Suppressor macrophage treated with lipopolysaccharide for 4 hours (primary cell): ENCODE results near the gene PGRMC1.
"Not testable (repeated sequence)": the region's sequence is repeated elsewhere in the genome, so short reads cannot be mapped to it uniquely, and the experiment has no call there.

Experiments
- DNase-seq: peaks from one replicate; pipeline ENCODE4 v3.0.0-alpha.2; 2020

Gene PGRMC1

DNA sequence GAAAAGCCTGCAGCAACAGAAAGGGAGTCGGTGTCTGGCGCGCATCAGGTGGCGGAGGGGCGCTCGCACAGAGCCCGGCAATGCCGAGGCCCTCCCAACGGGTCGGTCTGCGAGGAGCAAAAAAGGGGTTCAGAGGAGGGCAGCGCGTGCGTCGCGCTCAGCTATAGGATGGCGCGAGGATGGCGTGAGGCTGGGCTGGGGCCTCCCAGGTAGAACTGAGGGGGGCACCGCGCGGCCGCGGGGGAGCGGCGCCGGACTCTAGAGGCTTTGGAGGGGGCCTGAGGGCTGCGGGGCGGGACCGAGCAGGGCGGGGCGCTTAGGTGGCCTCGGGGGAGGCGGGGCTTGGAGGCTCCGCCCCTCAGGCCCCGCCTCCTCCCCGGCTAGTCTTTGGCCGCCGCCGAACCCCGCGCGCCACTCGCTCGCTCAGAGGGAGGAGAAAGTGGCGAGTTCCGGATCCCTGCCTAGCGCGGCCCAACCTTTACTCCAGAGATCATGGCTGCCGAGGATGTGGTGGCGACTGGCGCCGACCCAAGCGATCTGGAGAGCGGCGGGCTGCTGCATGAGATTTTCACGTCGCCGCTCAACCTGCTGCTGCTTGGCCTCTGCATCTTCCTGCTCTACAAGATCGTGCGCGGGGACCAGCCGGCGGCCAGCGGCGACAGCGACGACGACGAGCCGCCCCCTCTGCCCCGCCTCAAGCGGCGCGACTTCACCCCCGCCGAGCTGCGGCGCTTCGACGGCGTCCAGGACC, at the start of gene PGRMC1:
Gene PGRMC1 (plus strand): TSS at position 414 of the 751 bp plus-strand sequence. CDS start 79 bp downstream, at position 493.
- peak; percentile 86 for DNase-seq

DNA sequence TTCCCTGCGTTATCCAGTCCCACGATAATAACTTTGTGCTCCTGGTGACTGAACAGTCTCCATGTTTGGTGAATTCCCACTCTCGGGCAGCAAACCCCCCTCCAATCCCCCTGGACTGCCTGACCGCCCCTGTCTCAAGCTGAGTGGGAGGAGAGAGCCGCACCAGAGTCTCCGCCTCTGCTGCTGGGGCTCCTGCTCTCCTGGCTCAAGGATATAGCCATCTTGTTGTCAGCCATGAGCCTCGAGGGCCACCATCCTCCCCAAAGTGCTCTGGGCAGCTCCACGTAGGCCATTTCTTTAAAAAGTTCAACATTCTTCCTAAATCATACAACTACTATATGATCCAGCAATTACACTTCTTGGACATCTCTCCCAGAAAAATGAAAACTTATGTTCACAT, 49.3 kb upstream of the PGRMC1 start:
- no peak for DNase-seq

DNA sequence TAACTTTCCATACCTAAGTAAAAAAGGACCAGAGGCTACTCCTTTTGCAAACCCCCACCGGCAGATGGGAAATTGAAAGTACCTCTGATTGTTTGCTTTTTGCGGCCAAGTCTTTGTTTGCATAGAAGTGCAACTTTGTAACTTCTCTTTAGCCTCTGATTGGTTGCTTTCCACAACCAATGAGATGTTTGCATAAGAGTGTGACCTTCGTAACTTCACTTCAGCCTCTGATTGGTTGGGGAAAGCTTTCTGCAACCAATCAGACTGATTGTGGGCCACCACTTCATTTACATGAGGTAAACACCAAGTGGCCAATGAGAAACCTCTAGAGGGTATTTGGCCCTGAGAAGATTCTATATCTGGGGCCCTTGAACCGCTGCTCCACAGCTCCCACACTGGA, 48.8 kb upstream of the PGRMC1 start:
- DNase-seq, result no peak

DNA sequence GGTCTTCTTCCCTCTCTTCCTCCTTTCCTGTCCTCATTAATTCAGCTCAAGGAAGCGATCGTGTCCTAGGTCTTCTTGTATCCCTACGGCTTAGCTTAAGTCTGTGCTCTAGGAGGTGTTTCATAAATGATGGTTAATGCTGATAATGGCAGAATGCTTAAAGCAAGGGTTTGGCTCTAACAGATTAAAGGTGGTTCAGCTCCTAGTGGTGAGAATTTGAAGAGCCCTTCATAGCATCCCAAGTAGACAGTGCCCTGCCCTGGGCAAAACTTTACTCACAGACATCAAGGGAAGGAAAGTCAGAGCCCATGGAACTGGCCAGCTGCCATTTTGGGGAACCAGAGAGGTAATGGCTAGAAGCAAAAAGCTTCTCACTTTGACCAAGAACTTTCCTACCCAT, 47.0 kb upstream of the PGRMC1 start:
- DNase-seq, result no peak

DNA sequence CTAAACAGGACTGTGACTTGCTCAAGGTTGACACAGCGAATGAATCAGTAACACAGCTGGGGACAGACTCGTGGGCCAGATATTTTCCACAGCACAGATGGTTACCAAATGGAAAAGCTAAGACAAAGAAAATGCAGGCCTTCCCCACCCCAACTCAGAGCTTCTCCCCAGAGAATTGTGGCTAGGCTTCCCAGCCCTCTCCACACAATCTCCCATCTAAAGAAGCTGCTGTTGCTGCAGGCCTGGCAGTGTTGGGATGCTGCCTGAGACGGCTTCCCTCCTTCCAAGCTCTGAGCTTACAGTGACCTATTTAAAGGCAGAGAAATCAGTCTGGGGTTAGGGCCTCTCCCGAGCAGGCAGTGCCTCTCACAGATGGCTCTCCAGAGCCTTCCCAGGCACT, 46.5 kb upstream of the PGRMC1 start:
- no peak for DNase-seq

DNA sequence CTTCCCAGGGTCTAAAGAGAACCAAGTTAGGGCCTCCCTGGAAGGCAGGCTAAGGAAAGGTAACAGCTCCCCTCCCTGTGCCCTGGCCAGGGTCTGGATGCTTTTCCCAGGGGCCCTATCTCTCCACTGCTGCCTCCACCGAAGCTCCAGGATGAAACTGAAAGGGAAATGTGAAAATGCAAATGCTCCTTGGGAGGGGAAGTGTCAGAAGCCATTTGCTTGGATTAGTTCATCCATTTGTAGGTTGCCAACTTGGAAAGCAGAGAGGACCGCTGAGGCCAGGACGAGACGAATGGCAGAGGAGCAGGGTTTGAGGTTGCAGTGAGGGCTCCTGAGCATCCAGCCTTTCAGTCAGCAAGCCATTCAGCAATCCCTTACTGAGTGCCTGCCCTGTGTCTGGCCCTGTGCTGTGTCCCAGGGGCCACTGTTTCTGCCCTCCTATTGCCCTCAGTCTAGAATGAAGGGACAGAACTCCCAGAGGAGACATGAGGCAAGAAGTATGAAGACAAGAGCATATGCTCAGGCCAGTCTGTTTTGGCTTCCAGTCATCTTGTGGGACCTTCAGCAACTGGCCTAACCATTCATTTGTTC, 45.9 kb upstream of the PGRMC1 start:
- no peak for DNase-seq

DNA sequence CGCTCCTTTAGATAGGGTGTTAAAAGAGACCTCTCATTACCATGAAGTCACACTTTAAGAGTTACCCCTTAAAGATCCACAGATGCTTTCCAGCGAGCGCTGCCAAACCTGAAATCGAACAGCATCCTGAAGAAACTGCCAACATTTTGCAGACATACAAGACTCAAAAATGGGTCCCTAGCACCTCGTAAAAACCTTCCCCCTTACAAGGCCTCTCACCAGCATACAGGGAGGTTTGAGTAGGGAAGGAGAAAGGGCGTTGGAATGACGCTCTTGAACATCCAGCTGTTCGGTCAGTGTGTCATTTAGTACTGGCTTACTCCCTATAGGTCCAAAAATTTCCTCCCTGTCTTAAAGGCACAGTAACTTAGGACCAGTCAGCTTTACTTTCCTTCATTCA, 45.3 kb upstream of the PGRMC1 start:
- DNase-seq, result no peak

DNA sequence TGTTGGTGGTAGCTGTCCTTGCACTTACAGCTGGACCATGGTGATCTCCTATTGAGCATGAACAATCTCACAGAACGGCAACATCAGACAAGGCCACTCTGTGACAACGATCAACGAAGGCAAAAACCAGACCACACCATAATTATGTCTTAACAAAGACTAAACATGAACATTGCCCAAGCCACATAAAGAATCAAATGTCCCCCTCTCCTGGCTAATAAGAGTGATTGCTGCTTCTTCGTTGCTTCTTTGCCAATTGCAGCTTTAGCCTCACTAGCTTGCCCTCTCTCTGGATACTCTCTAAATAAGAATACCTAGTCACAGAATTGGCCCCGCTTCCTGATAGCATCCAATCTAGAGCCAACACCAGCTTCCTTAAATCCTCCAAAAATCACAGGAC, 41.5 kb upstream of the PGRMC1 start:
- peak; percentile 9 for DNase-seq

DNA sequence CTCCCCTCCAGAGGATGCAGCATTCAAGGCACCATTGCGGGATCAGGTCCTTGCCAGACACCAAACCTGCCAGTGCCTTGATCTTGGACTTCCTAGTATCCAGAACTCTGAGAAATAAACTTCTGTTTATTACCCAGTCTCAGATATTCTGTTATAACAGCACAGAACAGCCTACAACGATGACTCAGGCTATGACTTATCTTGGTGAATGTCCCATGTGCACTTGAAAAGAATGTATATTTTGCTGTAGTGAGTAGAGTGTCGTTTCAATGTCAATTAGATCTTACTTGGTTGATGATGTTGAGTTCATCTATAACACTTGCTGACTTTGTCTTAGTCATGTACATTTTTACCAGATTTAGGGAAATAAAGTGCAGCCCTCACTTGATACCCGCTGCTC, 34.5 kb upstream of the PGRMC1 start:
- DNase-seq, result no peak

DNA sequence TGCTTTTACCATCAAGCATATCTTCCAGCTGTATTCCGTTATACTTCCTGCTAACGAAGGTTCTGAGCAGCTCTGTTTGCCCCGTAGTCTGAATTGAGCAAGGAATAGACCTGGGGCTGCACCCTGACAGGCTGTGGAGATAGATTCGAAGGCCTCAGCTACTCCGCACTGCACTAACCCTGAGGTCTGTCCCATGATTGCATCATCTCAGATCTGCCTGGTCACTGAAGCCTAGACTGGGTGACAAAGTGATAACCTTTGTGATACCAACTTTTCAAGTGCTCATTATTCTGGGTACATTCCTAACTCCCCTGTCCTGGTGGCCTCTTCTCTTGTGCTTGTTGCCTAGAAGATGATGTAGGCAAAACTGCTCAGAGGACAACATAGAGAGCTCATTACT, 29.9 kb upstream of the PGRMC1 start:
- no peak for DNase-seq

DNA sequence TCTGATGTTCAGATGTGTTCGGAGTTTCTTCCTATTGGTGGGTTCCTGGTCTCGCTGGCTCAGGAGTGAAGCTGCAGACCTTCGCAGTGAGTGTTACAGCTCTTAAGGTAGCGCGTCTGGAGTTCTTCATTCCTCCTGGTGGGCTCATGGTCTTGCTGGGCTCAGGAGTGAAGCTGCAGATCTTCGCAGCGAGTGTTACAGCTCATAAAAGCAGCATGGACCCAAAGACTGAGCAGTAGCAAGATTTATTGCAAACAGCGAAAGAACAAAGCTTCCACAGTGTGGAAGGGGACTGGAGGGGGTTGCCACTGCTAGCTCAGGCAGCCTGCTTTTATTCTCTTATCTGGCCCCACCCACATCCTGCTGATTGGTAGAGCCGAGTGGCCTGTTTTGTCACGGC, 28.6 kb upstream of the PGRMC1 start:
- DNase-seq, result not testable (repeated sequence)

DNA sequence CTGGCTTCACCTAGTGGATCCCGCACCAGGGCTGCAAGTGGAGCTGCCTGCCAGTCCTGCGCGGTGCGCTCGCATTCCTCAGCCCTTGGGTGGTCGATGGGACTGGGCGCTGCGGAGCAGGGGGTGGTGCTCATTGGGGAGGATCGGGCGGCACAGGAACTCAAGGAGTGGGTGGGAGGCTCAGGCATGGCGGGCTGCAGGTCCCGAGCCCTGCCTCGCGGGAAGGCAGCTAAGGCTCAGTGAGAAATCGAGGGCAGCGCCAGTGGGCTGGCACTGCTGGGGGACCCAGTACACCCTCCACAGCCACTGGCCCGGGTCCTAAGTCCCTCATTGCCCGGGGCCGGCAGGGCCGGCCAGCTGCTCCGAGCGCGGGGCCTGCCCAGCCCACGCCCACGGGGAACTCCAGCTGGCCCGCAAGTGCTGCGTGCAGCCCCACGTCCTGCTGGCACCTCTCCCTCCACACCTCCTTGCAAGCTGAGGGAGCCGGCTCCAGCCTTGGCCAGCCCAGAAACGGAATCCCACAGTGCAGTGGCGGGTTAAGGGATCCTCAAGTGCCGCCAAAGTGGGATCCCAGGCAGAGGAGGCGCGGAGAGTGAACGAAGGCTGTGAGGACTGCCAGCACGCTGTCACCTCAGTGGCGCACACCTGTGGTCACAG, 27.6 kb upstream of the PGRMC1 start:
- DNase-seq, result no peak

DNA sequence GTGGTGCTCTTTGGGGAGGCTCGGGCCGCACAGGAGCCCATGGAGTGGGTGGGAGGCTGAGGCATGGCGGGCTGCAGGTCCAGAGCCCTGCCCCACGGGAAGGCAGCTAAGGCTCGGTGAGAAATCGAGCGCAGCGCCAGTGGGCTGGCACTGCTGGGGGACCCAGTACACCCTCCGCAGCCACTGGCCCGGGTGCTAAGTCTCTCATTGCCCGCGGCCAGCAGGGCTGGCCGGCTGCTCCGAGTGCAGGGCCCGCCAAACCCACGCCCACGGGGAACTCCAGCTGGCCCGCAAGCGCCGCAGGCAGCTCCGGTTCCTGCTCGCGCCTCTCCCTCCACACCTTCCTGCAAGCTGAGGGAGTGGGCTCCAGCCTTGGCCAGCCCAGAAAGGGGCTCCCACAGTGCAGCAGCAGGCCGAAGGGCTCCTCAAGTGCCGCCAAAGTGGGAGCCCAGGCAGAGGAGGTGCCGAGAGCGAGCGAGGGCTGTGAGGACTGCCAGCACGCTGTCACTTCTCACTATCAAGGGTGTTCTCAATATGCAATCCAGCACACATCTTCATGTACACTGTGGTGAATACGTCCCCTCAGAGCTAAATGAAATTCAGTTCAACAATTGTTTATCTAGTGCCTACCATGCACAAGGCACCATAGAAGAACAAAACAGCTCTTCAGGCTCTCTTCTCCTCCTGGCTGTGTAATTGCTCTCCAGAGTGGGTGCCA, 25.0 kb upstream of the PGRMC1 start:
- not testable (repeated sequence) for DNase-seq

DNA sequence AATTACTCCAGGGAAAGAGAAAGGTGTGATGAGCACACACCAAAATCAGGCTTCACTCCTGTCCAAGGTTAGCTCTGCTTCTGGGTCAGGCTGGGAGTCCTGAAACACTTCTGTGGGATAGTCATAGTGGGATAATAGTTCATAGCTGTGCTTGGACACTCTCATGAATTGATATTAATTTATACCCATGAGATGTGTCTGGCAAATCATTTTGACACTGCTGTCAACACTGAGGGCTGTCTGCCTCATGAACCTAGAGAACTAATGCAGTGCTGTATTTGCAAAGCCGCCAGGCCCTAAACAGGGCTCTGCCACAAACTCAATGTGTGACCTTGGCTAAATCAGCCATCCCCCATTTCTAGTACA, 24.5 kb upstream of the PGRMC1 start:
- no peak for DNase-seq

DNA sequence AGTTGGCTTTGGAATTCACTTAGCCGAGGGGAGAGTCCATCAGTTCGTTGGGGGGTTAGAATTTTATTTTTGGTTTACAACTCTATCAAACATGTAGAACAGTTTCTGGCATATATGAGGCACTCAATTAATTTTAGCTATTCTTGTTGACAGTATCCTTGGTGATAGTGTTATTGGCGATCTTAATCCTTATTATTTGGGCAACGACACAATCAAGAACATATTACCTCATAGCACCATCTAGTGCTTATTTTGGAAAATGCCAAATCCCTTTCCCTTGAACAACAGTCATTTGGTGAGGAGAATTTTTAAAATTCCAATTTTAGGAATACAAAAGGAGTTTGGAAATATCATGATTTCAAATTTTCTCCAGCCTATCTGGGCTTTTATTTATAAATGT, 17.9 kb upstream of the PGRMC1 start:
- peak; percentile 26 for DNase-seq

DNA sequence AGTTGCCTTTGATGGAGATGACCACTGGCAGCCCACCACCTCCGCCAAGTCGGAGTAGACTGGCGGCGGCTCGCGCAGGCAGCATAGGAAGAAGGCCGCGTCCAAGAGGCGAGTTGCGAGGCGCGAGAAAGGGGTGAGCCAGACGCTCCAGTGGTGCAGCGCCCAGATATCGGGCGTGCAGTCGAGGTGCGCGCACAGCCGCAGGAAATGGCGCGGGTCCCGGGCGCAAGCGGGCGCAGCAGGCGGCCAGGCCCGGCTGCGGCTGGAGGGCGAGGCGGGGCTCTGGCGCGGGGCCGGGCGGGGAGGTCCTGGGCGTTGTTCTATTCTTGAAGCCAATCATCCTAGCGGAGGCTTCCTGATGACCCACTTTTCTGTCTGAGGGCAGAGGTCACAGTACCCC, 13.2 kb upstream of the PGRMC1 start:
- DNase-seq, result no peak

DNA sequence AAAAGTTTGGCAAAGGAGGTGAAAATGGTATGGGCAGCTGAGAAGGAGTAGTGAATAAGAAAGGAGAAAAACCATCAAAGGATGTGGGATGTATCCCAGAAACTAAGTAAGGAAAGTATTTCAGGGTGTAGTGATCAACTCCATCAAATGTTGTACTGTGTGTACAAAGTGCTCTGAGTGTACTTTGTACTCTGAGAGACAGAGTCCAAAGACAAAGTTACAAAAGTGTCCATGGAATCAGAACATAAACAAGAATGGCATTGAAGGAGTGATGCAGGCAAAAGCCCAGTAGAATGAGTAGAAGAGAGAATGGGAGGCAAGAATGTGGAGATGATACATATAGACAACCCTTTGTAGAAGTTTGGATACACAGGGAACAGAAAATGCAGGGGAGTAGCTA, 12.3 kb upstream of the PGRMC1 start:
- DNase-seq, result no peak

DNA sequence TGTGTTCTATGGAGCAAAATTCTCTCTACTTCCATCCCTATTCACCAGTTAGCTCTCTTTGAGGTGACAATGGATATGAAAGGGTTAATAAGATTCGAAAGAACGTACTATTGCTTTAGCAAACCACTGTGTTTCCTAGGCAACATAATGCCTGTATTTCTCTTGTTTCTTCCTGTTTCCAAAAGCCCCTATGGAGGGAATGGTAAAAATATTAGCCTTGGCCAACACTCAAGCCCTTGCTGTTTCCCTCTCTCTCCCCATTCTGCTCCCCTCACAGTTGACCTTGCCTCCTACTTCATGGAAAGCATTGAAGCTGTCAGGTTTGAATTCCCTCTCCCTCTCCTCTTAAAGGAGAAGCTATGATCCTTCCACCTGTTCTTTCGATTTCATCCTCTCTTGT, 9.6 kb upstream of the PGRMC1 start:
- DNase-seq, result no peak

DNA sequence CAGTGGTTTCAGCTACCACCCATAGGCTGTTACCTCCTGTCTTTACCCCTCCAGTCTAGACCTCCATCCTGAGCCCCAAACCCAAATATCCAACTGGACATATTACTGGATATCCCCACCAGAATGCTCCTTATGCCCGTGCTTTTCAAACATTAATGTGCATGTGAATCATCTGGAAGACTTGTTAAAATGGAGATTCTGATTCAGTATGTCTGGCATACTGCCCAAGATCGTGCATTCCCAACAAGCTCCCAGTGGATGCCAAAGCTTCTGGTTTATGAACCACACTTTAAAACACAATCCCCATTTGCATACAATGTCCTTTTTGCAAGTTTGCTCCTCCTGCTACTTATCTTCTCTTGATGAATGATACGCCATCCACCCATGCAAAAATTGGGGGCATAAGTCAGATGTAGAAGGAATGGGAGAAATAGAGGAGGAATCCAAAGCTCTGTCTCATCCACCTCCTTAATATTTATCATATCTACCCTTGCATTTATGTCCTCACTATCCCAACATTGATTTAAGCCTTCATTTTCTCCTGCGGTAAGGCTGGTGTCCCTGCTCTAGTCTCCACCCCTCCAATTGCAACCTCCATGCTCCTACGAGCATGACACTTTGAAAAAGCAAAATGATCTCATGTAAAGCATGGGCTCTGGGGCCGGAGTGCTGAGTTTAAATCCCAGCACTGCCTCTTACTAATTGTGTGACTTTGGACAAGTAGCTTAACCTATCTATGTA, 7.4 kb upstream of the PGRMC1 start:
- no peak for DNase-seq

DNA sequence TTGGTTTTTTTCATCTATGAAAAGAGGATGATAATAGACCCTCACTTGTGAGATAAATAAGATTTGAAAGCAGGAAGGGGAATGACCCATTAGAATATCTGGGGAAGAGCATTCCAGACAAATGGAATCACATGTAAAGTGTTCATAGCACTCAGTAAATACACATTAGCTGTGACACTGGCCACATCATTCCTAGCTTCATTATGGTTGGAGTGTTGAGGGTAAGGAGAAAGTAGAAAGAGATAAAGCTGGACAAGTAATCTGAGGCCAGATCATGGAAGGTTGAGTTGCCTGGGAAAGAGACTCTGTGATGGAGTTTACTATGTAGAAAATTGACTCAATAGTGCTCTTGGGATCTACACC, 6.9 kb upstream of the PGRMC1 start:
- DNase-seq, result no peak

DNA sequence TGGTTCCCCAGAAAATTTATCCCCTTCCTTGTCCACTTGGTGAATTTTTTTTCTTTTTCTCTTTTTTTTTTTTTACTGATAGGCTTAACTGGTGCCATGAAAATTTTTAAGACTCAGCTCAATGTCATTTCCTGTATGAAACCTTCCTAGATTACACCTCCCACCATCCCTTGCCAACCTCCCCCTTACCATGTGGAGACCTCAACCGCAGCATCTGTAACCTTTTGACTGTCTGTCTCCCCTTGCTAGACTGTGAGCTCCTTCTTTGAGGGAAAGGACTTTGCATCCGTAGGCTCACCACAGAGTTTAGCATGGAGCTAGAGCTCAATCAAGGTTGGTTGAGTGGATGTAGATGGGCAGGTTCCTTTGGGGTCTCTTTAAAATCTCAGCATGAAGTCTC, 5.2 kb upstream of the PGRMC1 start:
- no peak for DNase-seq

DNA sequence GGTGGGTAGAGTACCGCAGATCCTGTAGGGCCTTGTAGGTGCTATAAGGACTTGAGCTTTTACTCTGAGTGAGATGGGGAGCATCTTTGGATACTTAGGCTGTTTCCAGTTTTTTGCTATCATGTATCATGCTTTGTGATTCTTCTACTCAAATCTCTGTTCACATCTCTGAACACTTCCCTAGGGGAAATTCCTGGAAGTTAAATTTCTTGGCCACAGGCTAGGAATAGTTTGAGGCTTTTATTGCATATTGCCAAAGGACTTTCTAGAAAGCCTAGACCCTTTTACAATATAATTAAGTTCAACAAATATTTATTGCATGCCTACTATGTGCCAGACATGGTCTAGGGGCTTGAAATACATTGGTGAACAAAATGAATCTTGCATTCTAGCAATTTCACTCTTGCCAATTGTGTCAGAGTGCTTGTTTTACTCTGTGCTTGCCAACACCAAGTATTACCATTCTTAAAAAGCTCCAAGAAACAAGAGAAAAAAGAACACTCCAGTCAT, 4.1 kb upstream of the PGRMC1 start:
- no peak for DNase-seq

DNA sequence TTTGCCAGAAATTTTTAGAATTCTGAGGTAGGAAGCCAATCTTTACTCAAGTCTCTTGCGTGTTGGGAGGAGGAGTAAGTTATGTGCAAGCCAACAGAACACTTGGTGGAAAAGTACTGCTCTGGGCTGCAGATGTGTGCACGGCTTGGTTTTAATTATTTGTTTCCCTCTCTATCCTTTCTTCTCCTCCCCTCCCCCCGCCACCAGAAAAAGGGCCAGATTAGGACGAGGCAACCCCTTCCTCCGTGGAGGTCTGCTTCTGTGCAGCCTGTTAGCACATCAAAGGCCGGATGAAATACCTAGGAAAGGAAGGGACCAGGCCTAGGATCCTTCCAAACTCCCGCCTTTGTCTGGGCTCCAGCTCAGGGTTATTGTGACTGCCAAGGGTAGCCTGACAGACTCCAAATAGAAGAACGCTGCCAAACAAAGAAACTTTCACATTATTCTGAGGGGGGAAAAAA, 1.0 kb upstream of the PGRMC1 start:
- DNase-seq, result no peak
